Skeletal muscle tissue (tissue), 4 donors: ENCODE measurements around the gene CNTNAP2. TPM values are rescaled to one million over a fixed set of nuclear protein-coding genes. Genes with fewer than 3 reads are reported as not detected.

Source experiments
- H3K27ac ChIP-seq: one replicate; pipeline ENCODE4 v1.7.0; 2013; ENCODE audit warnings: mild to moderate bottlenecking, low read depth, low read length, inconsistent platforms
- H3K27me3 ChIP-seq, 3 donors: one replicate each; pipeline ENCODE4 v1.7.0; 2013; ENCODE audit warnings: low read length in 3 of 3; ENCODE audit not compliant: control insufficient read depth in 3 of 3, insufficient read depth in 3 of 3
- H3K36me3 ChIP-seq, 3 donors: one replicate each; pipeline ENCODE4 v1.7.0; 2013; ENCODE audit warnings: low read length in 3 of 3; ENCODE audit not compliant: control insufficient read depth in 3 of 3, insufficient read depth in 3 of 3
- H3K4me1 ChIP-seq, 3 donors: one replicate each; pipeline ENCODE4 v1.7.0; 2013; ENCODE audit warnings: low read length in 3 of 3, mild to moderate bottlenecking in 3 of 3; ENCODE audit not compliant: control insufficient read depth in 3 of 3, insufficient read depth in 3 of 3
- H3K4me3 ChIP-seq, 3 donors: one replicate each; pipeline ENCODE4 v1.7.0; 2013; ENCODE audit warnings: low read length in 3 of 3
- H3K9ac ChIP-seq, 3 donors: one replicate each; pipeline ENCODE4 v1.7.0; 2013; ENCODE audit warnings: low read length in 3 of 3, mild to moderate bottlenecking in 3 of 3, moderate library complexity in 2 of 3, low read depth in 1 of 3
- H3K9me3 ChIP-seq, 3 donors: one replicate each; pipeline ENCODE4 v1.7.0; 2013; ENCODE audit warnings: low read length in 3 of 3; ENCODE audit not compliant: control insufficient read depth in 3 of 3
- total RNA-seq: library from RNA; depleted of rRNA; stranded (reverse); fragments of >200 nt; gene quantifications from one replicate; pipeline ENCODE4 v1.2.3, GENCODE V29; 2014
- donor health status: Osteomylitis.

Gene CNTNAP2
- total RNA-seq, 1 donor from 2014 or later, result 14.1 TPM

DNA sequence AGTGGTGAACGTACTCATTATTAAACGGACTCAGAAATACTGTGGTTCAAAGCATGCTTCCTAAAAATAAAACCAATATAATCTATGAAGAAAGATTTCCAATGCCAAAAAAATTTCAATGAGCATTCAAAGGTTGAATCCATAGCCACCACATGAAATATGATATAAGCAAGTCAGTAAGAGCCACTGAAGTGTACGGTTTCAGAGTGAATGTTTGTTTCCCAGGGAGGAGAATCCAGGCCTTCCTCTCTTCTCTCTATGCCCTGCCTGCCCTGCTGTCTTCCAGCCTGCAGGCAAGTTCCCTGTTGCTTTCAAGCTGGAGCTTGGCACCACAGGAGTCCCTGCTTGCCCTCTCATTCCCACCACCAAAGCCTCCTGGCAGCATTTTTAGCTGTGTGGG is 1302.4 kb downstream of the CNTNAP2 start:
- Histone ChIP-seq H3K4me1 (no peaks in the 10 kb centered on the region), H3K27me3 (no peaks in the 10 kb centered on the region), H3K36me3 (no peaks in the 10 kb centered on the region), H3K27ac (no peak overlapping the region), H3K4me3 (no peak overlapping the region), H3K9ac (no peak overlapping the region), H3K9me3 (no peaks in the 10 kb centered on the region)

- Histone ChIP-seq H3K36me3 (no peaks in the 10 kb centered on the region), H3K4me3 (no peak overlapping the region), H3K27me3 (no peaks in the 10 kb centered on the region), H3K9ac (no peak overlapping the region), H3K4me1 (no peaks in the 10 kb centered on the region), H3K27ac (no peak overlapping the region), H3K9me3 (no peaks in the 10 kb centered on the region)
Measured at GRCh38 chr7:147423875-147424274, 1307.3 kb downstream of the CNTNAP2 start.

GRCh38 chr7:147428075-147428474 is 1311.5 kb downstream of the CNTNAP2 start:
- no peak overlapping the region for H3K9ac ChIP-seq
- H3K27ac ChIP-seq, result no peak overlapping the region
- peaks cover 0 to 2% (median 0%) of the 10 kb centered on the region in 3 donors for H3K9me3 ChIP-seq
- H3K4me1 ChIP-seq, result no peaks in the 10 kb centered on the region
- H3K27me3 ChIP-seq, result no peaks in the 10 kb centered on the region
- H3K4me3 ChIP-seq, result no peak overlapping the region
- H3K36me3 ChIP-seq, result no peaks in the 10 kb centered on the region

DNA sequence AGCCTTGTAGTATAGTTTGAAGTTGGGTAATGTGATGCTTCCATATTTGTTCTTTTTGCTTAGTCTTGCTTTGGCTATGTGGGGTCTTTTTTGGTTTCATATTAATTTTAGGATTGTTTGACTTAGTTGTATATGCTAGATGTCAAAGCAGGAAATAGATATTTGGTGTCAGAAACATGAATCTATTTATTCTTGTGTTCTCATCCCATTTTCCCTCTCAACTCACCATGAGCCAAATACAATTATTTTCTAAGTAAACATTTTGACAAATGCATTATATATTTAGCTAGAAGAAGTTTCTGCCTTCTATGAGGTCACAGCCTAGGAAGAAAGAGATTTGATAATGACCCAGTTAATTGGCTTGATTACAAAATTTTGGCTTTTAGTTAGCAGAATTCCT is 1313.4 kb downstream of the CNTNAP2 start:
- Histone ChIP-seq H3K9me3 (peaks cover 0 to 2% (median 0%) of the 10 kb centered on the region in 3 donors), H3K27ac (no peak overlapping the region), H3K9ac (no peak overlapping the region), H3K4me1 (no peaks in the 10 kb centered on the region), H3K36me3 (no peaks in the 10 kb centered on the region), H3K27me3 (no peaks in the 10 kb centered on the region), H3K4me3 (no peak overlapping the region)

DNA sequence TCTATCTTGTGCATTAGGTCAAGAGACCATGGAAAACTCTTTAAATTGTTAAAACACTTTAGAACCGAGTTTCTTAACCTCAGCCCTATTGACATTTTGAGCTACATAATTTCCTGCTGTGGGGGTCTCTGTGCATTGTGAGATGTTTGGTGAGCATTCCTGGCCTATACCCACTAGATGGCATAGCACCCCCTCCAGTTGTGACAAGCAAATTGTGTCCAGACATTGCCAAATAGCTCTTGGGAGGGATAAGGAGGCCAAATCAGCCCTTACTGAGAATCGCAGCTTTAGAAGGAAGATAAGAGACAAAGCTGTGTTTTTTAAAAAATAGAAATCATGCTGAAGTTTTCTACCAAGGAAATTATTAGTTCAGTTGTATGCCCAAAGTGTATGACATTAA is 1315.5 kb downstream of the CNTNAP2 start:
- Histone ChIP-seq H3K27me3 (no peaks in the 10 kb centered on the region), H3K27ac (no peak overlapping the region), H3K9ac (no peak overlapping the region)

DNA sequence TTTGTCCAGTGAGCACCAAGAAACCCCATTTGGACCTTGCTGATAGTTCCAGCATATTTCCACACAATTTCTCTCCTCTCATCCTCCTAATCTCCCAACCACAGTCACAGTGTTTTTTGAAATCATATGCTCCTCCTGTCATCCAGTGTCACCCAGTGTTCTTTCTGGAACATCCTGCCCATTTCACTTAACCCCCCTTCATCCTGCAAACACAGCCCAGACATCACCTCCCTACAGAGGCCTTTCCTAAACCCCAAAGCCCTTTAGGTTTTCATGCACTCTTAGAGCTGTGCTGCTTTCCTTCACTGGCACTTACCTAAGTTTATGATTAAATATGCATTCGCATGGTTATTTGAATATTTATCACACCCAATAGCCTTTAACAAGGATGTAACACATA is 1316.0 kb downstream of the CNTNAP2 start:
- Histone ChIP-seq H3K4me3 (no peak overlapping the region), H3K9ac (no peak overlapping the region), H3K4me1 (no peaks in the 10 kb centered on the region), H3K9me3 (peaks cover 0 to 3% (median 2%) of the 10 kb centered on the region in 3 donors), H3K36me3 (no peaks in the 10 kb centered on the region), H3K27me3 (no peaks in the 10 kb centered on the region), H3K27ac (no peak overlapping the region)

More for the DNA sequence above, 1315.5 kb downstream of the CNTNAP2 start:
- Histone ChIP-seq H3K9me3 (peaks cover 0 to 3% (median 2%) of the 10 kb centered on the region in 3 donors), H3K36me3 (no peaks in the 10 kb centered on the region), H3K4me1 (no peaks in the 10 kb centered on the region), H3K4me3 (no peak overlapping the region)

GRCh38 chr7:147436718-147437117 is 1320.1 kb downstream of the CNTNAP2 start:
- Histone ChIP-seq H3K36me3 (no peaks in the 10 kb centered on the region), H3K9me3 (peaks cover 0 to 7% (median 0%) of the 10 kb centered on the region in 3 donors), H3K4me3 (no peak overlapping the region), H3K4me1 (no peaks in the 10 kb centered on the region), H3K9ac (no peak overlapping the region), H3K27ac (no peak overlapping the region), H3K27me3 (no peaks in the 10 kb centered on the region)

GRCh38 chr7:147438216-147438615 is 1321.6 kb downstream of the CNTNAP2 start:
- peaks cover 0 to 7% (median 0%) of the 10 kb centered on the region in 3 donors for H3K9me3 ChIP-seq
- H3K36me3 ChIP-seq, result no peaks in the 10 kb centered on the region
- H3K27ac ChIP-seq, result no peak overlapping the region
- H3K27me3 ChIP-seq, result no peaks in the 10 kb centered on the region
- H3K9ac ChIP-seq, result no peak overlapping the region
- no peak overlapping the region for H3K4me3 ChIP-seq
- H3K4me1 ChIP-seq, result no peaks in the 10 kb centered on the region

- Histone ChIP-seq H3K27ac (no peak overlapping the region), H3K36me3 (no peaks in the 10 kb centered on the region), H3K4me3 (no peak overlapping the region), H3K9ac (no peak overlapping the region), H3K9me3 (peaks cover 0 to 7% (median 0%) of the 10 kb centered on the region in 3 donors), H3K27me3 (no peaks in the 10 kb centered on the region), H3K4me1 (no peaks in the 10 kb centered on the region)
Measured at GRCh38 chr7:147443942-147444341, 1327.3 kb downstream of the CNTNAP2 start.

GRCh38 chr7:147452816-147453215 is 1336.2 kb downstream of the CNTNAP2 start:
- Histone ChIP-seq H3K27ac (no peak overlapping the region), H3K36me3 (no peaks in the 10 kb centered on the region), H3K27me3 (no peaks in the 10 kb centered on the region), H3K9ac (no peak overlapping the region), H3K4me3 (no peak overlapping the region), H3K4me1 (no peaks in the 10 kb centered on the region), H3K9me3 (no peaks in the 10 kb centered on the region)

DNA sequence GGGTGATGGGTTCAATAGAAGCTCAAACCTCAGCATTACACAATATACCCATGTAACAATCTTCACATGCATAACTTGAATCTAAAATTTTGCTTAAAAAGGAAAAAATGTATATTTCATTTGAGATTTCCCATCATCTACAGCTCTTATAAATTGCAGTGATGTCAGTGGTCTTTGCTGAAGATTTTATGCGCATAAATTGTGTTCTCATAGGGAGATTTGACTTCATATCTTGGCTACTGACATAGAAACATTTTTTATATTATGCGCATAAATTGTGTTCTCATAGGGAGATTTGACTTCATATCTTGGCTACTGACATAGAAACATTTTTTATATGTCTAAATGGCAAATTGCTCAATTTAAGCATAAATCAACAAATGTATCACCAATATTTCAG is 1348.6 kb downstream of the CNTNAP2 start:
- Histone ChIP-seq H3K36me3 (no peaks in the 10 kb centered on the region), H3K4me1 (no peaks in the 10 kb centered on the region), H3K27me3 (no peaks in the 10 kb centered on the region), H3K27ac (no peak overlapping the region), H3K4me3 (no peak overlapping the region), H3K9me3 (no peaks in the 10 kb centered on the region), H3K9ac (no peak overlapping the region)
